Measurements from ENCODE around the gene B3GNT7. TPM values are rescaled to one million over a fixed set of nuclear protein-coding genes. Genes with fewer than 3 reads are reported as not detected.
A peak's percentile ranks its signal among the peaks of the same experiment; 100 is the strongest.

The B3GNT7 gene
- total and polyA plus RNA-seq, 2 of the 8 experiments (the other 6 are each of a cell fraction or from before 2014, with no cell fraction given) = 26.4 to 73.1 TPM

DNA sequence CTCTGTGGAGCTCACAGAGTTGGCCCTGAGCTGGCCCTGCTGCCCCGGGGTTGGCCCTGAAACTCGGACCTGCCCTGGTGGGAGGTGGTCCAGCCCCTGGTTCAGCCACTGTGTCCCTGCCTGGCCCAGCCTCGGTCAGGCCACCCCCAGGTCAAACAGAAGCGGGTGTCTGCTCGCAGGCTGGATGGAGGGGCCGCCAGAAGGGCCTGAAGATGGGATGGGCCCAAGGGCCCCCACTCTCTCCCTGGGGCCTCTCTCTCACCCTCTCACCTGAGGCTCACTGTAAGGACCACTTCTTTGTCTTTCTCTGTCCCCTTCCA lies 25.1 kb upstream of the B3GNT7 start:
- H3K79me2 ChIP-seq (ENCODE audit: control insufficient read depth in 1 of 2, insufficient read depth in 2 of 2, low read length in 2 of 2) = no peaks in the 10 kb centered on the region
- no peaks in the 10 kb centered on the region for H3K79me1 ChIP-seq (ENCODE audit: low read depth, low read length)
- peak overlapping the region in 1 of 4 experiments; percentile 42; a peak in 2 of 8 replicates for H3K4me3 ChIP-seq (ENCODE audit: extremely low read depth in 1 of 4, insufficient read depth in 2 of 4, low read depth in 3 of 4, low read length in 4 of 4)
- peak overlapping the region; percentile 84 for H3K4ac ChIP-seq (replicated peaks; ENCODE audit: insufficient read length, low read depth, low read length)
- CTCF ChIA-PET (ENCODE audit: partially characterized antibody) = interaction anchor here (0.9 to 26.8 kb wide), 6 partner anchors 10 to 143 kb away, joined by 3 to 617 read pairs (median 6); partner anchors contain the start of gene B3GNT7
- POLR2A ChIA-PET (ENCODE audit: partially characterized antibody) = interaction anchor here (1.0 to 2.7 kb wide), 11 partner anchors 9 to 94 kb away, joined by 3 to 13 read pairs (median 6); partner anchors contain the start of gene NCL
- H2AFZ ChIP-seq (ENCODE audit: low read length) = no peak overlapping the region
- peak overlapping the region; percentile 71 for H2BK120ac ChIP-seq (replicated peaks; ENCODE audit: low read depth, low read length)
- no peak overlapping the region for H2BK15ac ChIP-seq (ENCODE audit: low read length)
- TF ChIP-seq ASH2L (IDR thresholded peaks at IDR 0.05; ENCODE audit: low read length) (peak; percentile 39), RXRA (IDR thresholded peaks at IDR 0.05; ENCODE audit: insufficient read depth, low read depth, low read length) (no peak), MAFK (IDR thresholded peaks at IDR 0.05; ENCODE audit: low read depth, low read length) (no peak), SRF (IDR thresholded peaks at IDR 0.05; ENCODE audit: low read depth, low read length) (no peak), TAF1 (IDR thresholded peaks at IDR 0.05; ENCODE audit: low read depth, low read length) (0 out of 2 replicates have a peak, but pooled peaks have one; percentile 25)
- FAIRE-seq (no peak), DNase-seq (ENCODE audit: low read depth in 1 of 2, low spot score in 2 of 2) (no peak)
- H2BK12ac ChIP-seq (ENCODE audit: low read depth, low read length) = peak overlapping the region; percentile 84
- H3K18ac ChIP-seq (ENCODE audit: extremely low read depth, low read length) = peak overlapping the region; percentile 98
- H3K27ac ChIP-seq (ENCODE audit: low read depth, low read length) = peak overlapping the region; percentile 86; the same call in 1 of the 2 replicates
- H4K20me1 ChIP-seq (replicated peaks in 1 of 2; ENCODE audit: control insufficient read depth in 1 of 2, insufficient read depth in 2 of 2, low read length in 2 of 2) = no peaks in the 10 kb centered on the region
- WGBS, 2 experiments (ENCODE audit: extremely low coverage in 1 of 2, insufficient coverage in 1 of 2, insufficient read length in 1 of 2, insufficient replicate concordance in 2 of 2, low coverage in 1 of 2, low lambda C conversion rate in 2 of 2, missing lambda C conversion rate in 1 of 2) = 23% methylated on average over 6 of the region's 6 CpGs; no CpG with 5 or more reads in 1 of the 2 experiments
- H3K14ac ChIP-seq (ENCODE audit: insufficient read length) = no peak overlapping the region
- peak overlapping the region; percentile 40 to 53 for H3K4me2 ChIP-seq (ENCODE audit: insufficient read depth in 1 of 2, low read depth in 2 of 2, low read length in 2 of 2)
- H3K23me2 ChIP-seq (ENCODE audit: low read depth, low read length) = 0 out of 2 replicates have a peak, but pooled peaks cover 4% of the 10 kb centered on the region
- H2AK5ac ChIP-seq (ENCODE audit: low read depth, low read length) = peak overlapping the region; percentile 14; the same call in 1 of the 2 replicates
- H2BK20ac ChIP-seq (ENCODE audit: low read length) = peak overlapping the region; percentile 95
- H3K27me3 ChIP-seq (replicated peaks in 1 of 4; ENCODE audit: control insufficient read depth in 3 of 4, extremely low read depth in 1 of 4, insufficient read depth in 3 of 4, low read length in 3 of 4) = no peaks in the 10 kb centered on the region; a peak in 2 of 7 replicates
- H3K36me3 ChIP-seq (ENCODE audit: control insufficient read depth in 2 of 4, insufficient read depth in 4 of 4, low read length in 3 of 4) = no peaks in the 10 kb centered on the region
- peak overlapping the region; percentile 63 for H3K56ac ChIP-seq (replicated peaks; ENCODE audit: insufficient read length, low read depth, low read length)
- peak overlapping the region; percentile 85 for H4K5ac ChIP-seq (ENCODE audit: insufficient read length, low read depth, low read length)
- H3K9ac ChIP-seq (replicated peaks in 1 of 4; ENCODE audit: extremely low read depth in 1 of 4, low read depth in 3 of 4, low read length in 3 of 4) = peak overlapping the region in 1 of 4 experiments; percentile 41; a peak in 3 of 7 replicates
- H4K8ac ChIP-seq (ENCODE audit: extremely low read depth, insufficient read depth, low read length) = peak overlapping the region; percentile 66; the same call in 1 of the 2 replicates
- peak overlapping the region; percentile 99 for H2BK5ac ChIP-seq (ENCODE audit: low read depth, low read length)
- H3K23ac ChIP-seq (ENCODE audit: insufficient read length) = no peak overlapping the region
- peak overlapping the region; percentile 94 for H4K91ac ChIP-seq (replicated peaks; ENCODE audit: insufficient read length, low read length)
- peaks cover under 1 to 31% (median 25%) of the 10 kb centered on the region in 4 experiments for H3K4me1 ChIP-seq (replicated peaks in 1 of 4; ENCODE audit: control insufficient read depth in 3 of 4, insufficient read depth in 4 of 4, low read length in 3 of 4)
- H3K9me3 ChIP-seq (ENCODE audit: insufficient read depth in 2 of 2, low read depth in 1 of 2, low read length in 1 of 2) = no peaks in the 10 kb centered on the region
